Lung (tissue), 12 donors: ENCODE data around the gene RAB11FIP3. TPM values are rescaled to one million over a fixed set of nuclear protein-coding genes. Genes with fewer than 3 reads are reported as not detected.

Experiments used
- ATAC-seq: fragments of 200-7000 bp; cut with Tn5 transposase; one replicate; pipeline ENCODE4 v1.9.1; 2020; ENCODE audit warnings: moderate number of reproducible peaks; ENCODE audit not compliant: insufficient read depth, low FRiP score
- DNase-seq, 3 donors: peaks; one replicate each; pipeline ENCODE4 v3.0.0-alpha.2; 2013 to 2017
- H3K27ac ChIP-seq, 2 donors: one replicate each; pipeline ENCODE4 v1.5.1; 2013; ENCODE audit warnings: mild to moderate bottlenecking in 2 of 2, moderate library complexity in 2 of 2, control low read depth in 1 of 2, inconsistent platforms in 1 of 2, low read depth in 1 of 2, low read length in 1 of 2
- H3K27me3 ChIP-seq, 3 donors: one replicate each; pipeline ENCODE4 v1.5.1; 2013; ENCODE audit warnings: low read length in 2 of 3; ENCODE audit not compliant: control insufficient read depth in 3 of 3, insufficient read depth in 3 of 3
- H3K36me3 ChIP-seq, 4 donors: one replicate each; pipeline ENCODE4 v1.5.1; 2013; ENCODE audit warnings: low read length in 4 of 4, mild to moderate bottlenecking in 1 of 4, moderate library complexity in 1 of 4; ENCODE audit not compliant: control insufficient read depth in 4 of 4, insufficient read depth in 4 of 4
- H3K4me1 ChIP-seq, 5 donors: one replicate each; pipeline ENCODE4 v1.5.1; 2013; ENCODE audit warnings: low read length in 5 of 5, mild to moderate bottlenecking in 2 of 5, moderate library complexity in 1 of 5; ENCODE audit not compliant: control insufficient read depth in 5 of 5, insufficient read depth in 5 of 5
- H3K4me3 ChIP-seq: one replicate; pipeline ENCODE4 v1.5.1; 2013; ENCODE audit warnings: mild to moderate bottlenecking, control low read depth, moderate library complexity
- H3K9ac ChIP-seq, 2 donors: one replicate each; pipeline ENCODE4 v1.5.1; 2013; ENCODE audit warnings: low read length in 2 of 2, control low read depth in 1 of 2; ENCODE audit not compliant: insufficient read depth in 1 of 2
- H3K9me3 ChIP-seq, 4 donors: one replicate each; pipeline ENCODE4 v1.5.1; 2013; ENCODE audit warnings: low read length in 3 of 4, mild to moderate bottlenecking in 1 of 4, moderate library complexity in 1 of 4; ENCODE audit not compliant: control insufficient read depth in 4 of 4, insufficient read depth in 3 of 4
- CTCF ChIP-seq: IDR thresholded peaks from 2 replicates; pipeline ENCODE4 v1.5.1; 2012; ENCODE audit warnings: mild to moderate bottlenecking; ENCODE audit errors: control extremely low read depth, extremely low read depth
- WGBS, 2 donors: extraction: QIAGEN DNeasy Blood & Tissue Kit; methylation state at CpG; one replicate each; pipeline ENCODE4 v1.1.7; 2013; 5-methylcytosine and 5-hydroxymethylcytosine counted together
- polyA plus RNA-seq, 2 donors: library from polyadenylated mRNA; stranded (reverse); fragments of 200-250 nt; gene quantifications; one replicate each; pipeline ENCODE4 v1.2.1, GENCODE V29; 2013
- total RNA-seq, 2 donors: library from RNA; depleted of rRNA in 1 of 2; stranded (reverse); fragments of >200 nt in 1 of 2; gene quantifications; one replicate each; pipeline ENCODE4 v1.2.1, GENCODE V29; 2014 to 2021
- donor health status: control.
- donor health status: control.
- donor health status: Bipolar disorder and iron deficiency.
- donor health status: healthy.
- donor health status: DM: yes; HTN: yes; CAD: no.

RAB11FIP3 gene
- total and polyA plus RNA-seq, 4 donors: 20.7 to 38.3 (median 21.5) TPM

GRCh38 chr16:561957-562938 lies 136.8 kb downstream of the RAB11FIP3 start:
- H3K27me3 ChIP-seq: peaks cover 0 to 42% (median 14%) of the 10 kb centered on the region in 3 donors
- no peak overlapping the region for H3K27ac ChIP-seq
- peaks cover 0 to 4% (median 0%) of the 10 kb centered on the region in 4 donors for H3K9me3 ChIP-seq
- no peak overlapping the region for H3K9ac ChIP-seq
- no peak for TF ChIP-seq CTCF
- no peak for ATAC-seq
- WGBS, 2 donors: 85 to 93% methylated on average over 42 to 43 of the region's 43 CpGs
- peaks cover 0 to 34% (median 3%) of the 10 kb centered on the region in 5 donors for H3K4me1 ChIP-seq
- no peak overlapping the region for H3K4me3 ChIP-seq
- no peak for DNase-seq
- H3K36me3 ChIP-seq: no peaks in the 10 kb centered on the region

DNA sequence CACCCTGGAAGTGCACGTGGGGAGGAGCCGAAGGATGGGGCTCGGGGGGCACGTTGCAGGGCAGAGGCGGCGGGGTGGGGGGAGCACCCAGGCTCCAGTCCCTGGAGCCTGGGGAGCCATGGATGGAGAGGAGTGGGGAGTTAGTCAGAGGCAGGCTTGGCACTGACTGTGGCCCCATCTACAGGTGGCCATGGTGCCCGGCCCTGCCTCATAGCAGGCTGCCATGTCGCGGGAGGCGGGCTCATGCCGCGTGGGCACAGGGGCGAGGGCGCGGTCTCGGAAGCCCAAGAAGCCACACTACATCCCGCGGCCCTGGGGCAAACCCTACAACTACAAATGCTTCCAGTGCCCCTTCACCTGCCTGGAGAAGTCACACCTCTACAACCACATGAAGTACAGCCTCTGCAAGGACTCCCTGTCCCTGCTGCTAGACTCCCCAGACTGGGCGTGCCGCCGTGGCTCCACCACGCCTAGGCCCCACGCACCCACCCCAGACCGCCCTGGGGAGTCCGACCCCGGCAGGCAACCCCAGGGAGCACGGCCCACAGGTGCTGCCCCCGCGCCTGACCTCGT lies 137.7 kb downstream of the RAB11FIP3 start:
- no peak for ATAC-seq
- 84 to 90% methylated on average over 28 to 30 of the region's 30 CpGs for WGBS, 2 donors
- no peak overlapping the region for H3K4me3 ChIP-seq
- H3K36me3 ChIP-seq: no peaks in the 10 kb centered on the region
- no peak overlapping the region for H3K27ac ChIP-seq
- peaks cover 0 to 4% (median 0%) of the 10 kb centered on the region in 4 donors for H3K9me3 ChIP-seq
- peaks cover 0 to 35% (median 5%) of the 10 kb centered on the region in 5 donors for H3K4me1 ChIP-seq
- TF ChIP-seq CTCF: no peak
- no peak for DNase-seq
- no peak overlapping the region for H3K9ac ChIP-seq
- peaks cover 0 to 37% (median 14%) of the 10 kb centered on the region in 3 donors for H3K27me3 ChIP-seq

GRCh38 chr16:564690-565418 lies 139.4 kb downstream of the RAB11FIP3 start:
- no peak for TF ChIP-seq CTCF
- Histone ChIP-seq H3K4me1 (peaks cover 0 to 35% (median 13%) of the 10 kb centered on the region in 5 donors), H3K27ac (no peak overlapping the region), H3K36me3 (no peaks in the 10 kb centered on the region), H3K9me3 (peaks cover 0 to 4% (median 0%) of the 10 kb centered on the region in 4 donors), H3K9ac (no peak overlapping the region), H3K27me3 (peaks cover 0 to 21% (median 10%) of the 10 kb centered on the region in 3 donors), H3K4me3 (no peak overlapping the region)
- DNase-seq (no peak), ATAC-seq (no peak)
- WGBS, 2 donors: 84 to 90% methylated on average over 39 to 42 of the region's 42 CpGs
